HG02973 (cell line): ENCODE results near the gene ANKRD60.

Experiments
- ATAC-seq: cut with Tn5 transposase; IDR thresholded peaks from one replicate; pipeline ENCODE4 v1.9.1; 2021; ENCODE audit warnings: moderate library complexity; ENCODE audit not compliant: unreplicated experiment

Gene ANKRD60

DNA sequence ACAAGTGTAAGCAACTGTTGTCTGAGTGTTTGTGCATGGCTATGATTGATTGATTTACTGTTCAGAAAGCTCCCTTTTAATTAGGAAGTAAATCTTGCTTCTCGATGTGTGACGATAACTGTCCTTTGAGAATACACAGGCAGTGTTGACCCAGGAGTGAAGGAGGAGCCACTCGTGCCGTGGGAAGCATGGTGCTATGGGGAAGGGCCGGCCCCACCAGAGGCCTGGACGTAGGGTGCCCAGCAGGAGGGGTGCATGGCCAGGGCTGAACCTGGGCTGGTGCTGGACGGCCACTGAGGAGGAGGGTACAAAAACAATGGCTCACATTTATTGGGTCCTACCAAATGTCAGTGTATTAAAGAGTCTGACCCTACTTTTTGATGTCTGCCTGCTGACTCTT is 60.7 kb downstream of the ANKRD60 start:
- ATAC-seq = no peak
